Trophoblast cell (in vitro differentiated cells and primary cell): ENCODE data around the gene EPB41L4B.

ENCODE experiments used
- DNase-seq, 2 donors: peaks; one replicate each; pipeline ENCODE4 v3.0.0-alpha.2; 2016
- H2AFZ ChIP-seq: 2 replicates; pipeline ENCODE4 v1.6.1; 2013; ENCODE audit warnings: low read length, moderate library complexity, mild to moderate bottlenecking; ENCODE audit not compliant: insufficient read depth, poor library complexity
- H2AK5ac ChIP-seq: 2 replicates; pipeline ENCODE4 v1.6.1; 2013; ENCODE audit warnings: mild to moderate bottlenecking, low read length
- H2BK120ac ChIP-seq: 2 replicates; pipeline ENCODE4 v1.6.1; 2013; ENCODE audit warnings: low read length, mild to moderate bottlenecking, moderate library complexity; ENCODE audit not compliant: insufficient read depth, poor library complexity
- H2BK12ac ChIP-seq: 2 replicates; pipeline ENCODE4 v1.6.1; 2013; ENCODE audit warnings: mild to moderate bottlenecking, low read length, moderate library complexity
- H2BK5ac ChIP-seq: 2 replicates; pipeline ENCODE4 v1.6.1; 2013; ENCODE audit warnings: low read length, low read depth, moderate library complexity, mild to moderate bottlenecking; ENCODE audit not compliant: poor library complexity
- H3K14ac ChIP-seq: 2 replicates; pipeline ENCODE4 v1.6.1; 2013; ENCODE audit warnings: mild to moderate bottlenecking, low read length
- H3K18ac ChIP-seq: 2 replicates; pipeline ENCODE4 v1.6.1; 2013; ENCODE audit warnings: mild to moderate bottlenecking, low read length
- H3K23ac ChIP-seq: 2 replicates; pipeline ENCODE4 v1.6.1; 2013; ENCODE audit warnings: low read length
- H3K27ac ChIP-seq: 2 replicates; pipeline ENCODE4 v1.5.1; 2013; ENCODE audit warnings: low read depth, mild to moderate bottlenecking, inconsistent platforms, low read length, moderate library complexity
- H3K27me3 ChIP-seq: 2 replicates; pipeline ENCODE4 v1.6.1; 2013; ENCODE audit warnings: inconsistent platforms, mild to moderate bottlenecking, low read length, moderate library complexity; ENCODE audit not compliant: insufficient read depth
- H3K36me3 ChIP-seq, 2 experiments: 1 replicate in 1 of 2; 2 replicates in 1 of 2; pipeline ENCODE4 v1.6.1; 2013; ENCODE audit warnings: low read length in 2 of 2, mild to moderate bottlenecking in 2 of 2, moderate library complexity in 1 of 2; ENCODE audit not compliant: insufficient read depth in 2 of 2, control insufficient read depth in 1 of 2
- H3K4ac ChIP-seq: 2 replicates; pipeline ENCODE4 v1.6.1; 2013; ENCODE audit warnings: low read depth, mild to moderate bottlenecking, low read length, moderate library complexity
- H3K4me1 ChIP-seq, 2 experiments: 1 replicate in 1 of 2; 2 replicates in 1 of 2; pipeline ENCODE4 v1.6.1; 2013; ENCODE audit warnings: low read length in 2 of 2, mild to moderate bottlenecking in 2 of 2, moderate library complexity in 1 of 2; ENCODE audit not compliant: insufficient read depth in 2 of 2, control insufficient read depth in 1 of 2
- H3K4me2 ChIP-seq: 2 replicates; pipeline ENCODE4 v1.6.1; 2013; ENCODE audit warnings: inconsistent platforms, mild to moderate bottlenecking, low read length, moderate library complexity
- H3K4me3 ChIP-seq: 2 replicates; pipeline ENCODE4 v1.5.1; 2013; ENCODE audit warnings: mild to moderate bottlenecking, low read depth, low read length, inconsistent platforms
- H3K79me1 ChIP-seq: one replicate; pipeline ENCODE4 v1.6.1; 2013; ENCODE audit warnings: low read length
- H3K79me2 ChIP-seq: 2 replicates; pipeline ENCODE4 v1.6.1; 2013; ENCODE audit warnings: low read length, mild to moderate bottlenecking; ENCODE audit not compliant: control insufficient read depth, insufficient read depth, poor library complexity
- H3K9ac ChIP-seq: 2 replicates; pipeline ENCODE4 v1.6.1; 2013; ENCODE audit warnings: mild to moderate bottlenecking, low read length
- H3K9me3 ChIP-seq: 2 replicates; pipeline ENCODE4 v1.6.1; 2013; ENCODE audit warnings: low read depth, mild to moderate bottlenecking, control low read depth, inconsistent platforms, low read length; ENCODE audit not compliant: insufficient read depth
- H4K12ac ChIP-seq: 2 replicates; pipeline ENCODE4 v1.6.1; 2013; ENCODE audit warnings: low read depth, mild to moderate bottlenecking, low read length, moderate library complexity
- H4K8ac ChIP-seq: 2 replicates; pipeline ENCODE4 v1.6.1; 2013; ENCODE audit warnings: low read depth, mild to moderate bottlenecking, low read length, moderate library complexity
- H4K91ac ChIP-seq: one replicate; pipeline ENCODE4 v1.6.1; 2013; ENCODE audit warnings: low read depth, mild to moderate bottlenecking, low read length, moderate library complexity
- WGBS: extraction: QIAGEN DNeasy Blood & Tissue Kit; methylation state at CpG from one replicate; pipeline ENCODE4 v1.1.7; 2013; ENCODE audit warnings: missing lambda C conversion rate; ENCODE audit not compliant: insufficient read length, insufficient coverage; ENCODE audit errors: extremely low coverage; 5-methylcytosine and 5-hydroxymethylcytosine counted together

EPB41L4B gene

GRCh38 chr9:109161471-109161870, 159.4 kb downstream of the EPB41L4B start:
- Histone ChIP-seq H2BK5ac (no peak overlapping the region), H3K23ac (no peak overlapping the region), H3K4me3 (no peak overlapping the region), H3K36me3 (no peaks in the 10 kb centered on the region), H3K27me3 (peaks cover 12% of the 10 kb centered on the region), H3K27ac (no peak overlapping the region), H3K18ac (no peak overlapping the region), H3K4ac (no peak overlapping the region), H3K14ac (no peak overlapping the region), H3K9ac (no peak overlapping the region), H3K9me3 (no peaks in the 10 kb centered on the region), H2BK120ac (no peak overlapping the region), H3K79me1 (no peaks in the 10 kb centered on the region), H3K4me1 (no peaks in the 10 kb centered on the region), H4K8ac (no peak overlapping the region), H2AFZ (no peak overlapping the region), H4K12ac (no peak overlapping the region), H2AK5ac (no peak overlapping the region), H4K91ac (no peak overlapping the region), H3K79me2 (no peaks in the 10 kb centered on the region), H3K4me2 (no peak overlapping the region), H2BK12ac (no peak overlapping the region)
- WGBS: no CpG with 5 or more reads among the region's 3 CpGs
- DNase-seq: no peak

- Histone ChIP-seq H3K4ac (no peak overlapping the region), H2BK120ac (no peak overlapping the region), H2AFZ (no peak overlapping the region), H3K4me1 (no peaks in the 10 kb centered on the region), H3K79me2 (no peaks in the 10 kb centered on the region), H3K36me3 (no peaks in the 10 kb centered on the region), H4K8ac (no peak overlapping the region), H3K27me3 (peaks cover 4% of the 10 kb centered on the region), H3K27ac (no peak overlapping the region), H3K4me2 (no peak overlapping the region), H2BK5ac (no peak overlapping the region), H4K91ac (no peak overlapping the region), H3K9ac (no peak overlapping the region), H3K9me3 (no peaks in the 10 kb centered on the region), H2BK12ac (no peak overlapping the region), H2AK5ac (no peak overlapping the region), H4K12ac (no peak overlapping the region), H3K14ac (no peak overlapping the region), H3K18ac (no peak overlapping the region), H3K23ac (no peak overlapping the region), H3K4me3 (no peak overlapping the region), H3K79me1 (no peaks in the 10 kb centered on the region)
- DNase-seq: no peak
- no CpG with 5 or more reads among the region's 4 CpGs for WGBS
Observed at GRCh38 chr9:109159583-109159982, 161.3 kb downstream of the EPB41L4B start.

DNA sequence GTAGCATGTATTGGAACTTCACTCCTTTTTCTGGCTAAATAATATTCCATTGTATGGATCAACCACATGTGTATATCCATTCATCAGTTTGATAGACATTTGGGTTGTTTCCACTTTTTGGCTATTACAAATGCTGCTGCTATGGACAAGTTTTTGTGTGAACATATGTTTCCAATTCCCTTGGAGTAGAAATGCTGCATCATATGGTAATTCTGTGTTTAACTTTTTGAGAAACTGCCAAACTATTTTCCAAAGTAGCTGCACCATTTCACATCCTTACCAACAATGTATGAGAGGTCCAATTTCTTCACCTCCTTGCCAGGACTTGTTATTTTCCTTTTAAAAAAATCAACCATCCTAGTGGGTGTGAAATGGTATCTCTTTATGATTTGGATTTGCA, 162.2 kb downstream of the EPB41L4B start:
- H3K9me3 ChIP-seq: peaks cover 3% of the 10 kb centered on the region
- no peak overlapping the region for H3K4me2 ChIP-seq
- no peak overlapping the region for H4K91ac ChIP-seq
- H3K9ac ChIP-seq: no peak overlapping the region
- H3K4ac ChIP-seq: no peak overlapping the region
- no peak overlapping the region for H3K27ac ChIP-seq
- no peak overlapping the region for H3K4me3 ChIP-seq
- H2BK5ac ChIP-seq: no peak overlapping the region
- H3K18ac ChIP-seq: no peak overlapping the region
- DNase-seq: no peak
- no peak overlapping the region for H2AFZ ChIP-seq
- H4K8ac ChIP-seq: no peak overlapping the region
- H2AK5ac ChIP-seq: no peak overlapping the region
- no peak overlapping the region for H2BK120ac ChIP-seq
- no peaks in the 10 kb centered on the region for H3K79me1 ChIP-seq
- H3K14ac ChIP-seq: no peak overlapping the region
- no peaks in the 10 kb centered on the region for H3K79me2 ChIP-seq
- H4K12ac ChIP-seq: no peak overlapping the region
- H3K27me3 ChIP-seq: peaks cover under 1% of the 10 kb centered on the region
- no peaks in the 10 kb centered on the region for H3K36me3 ChIP-seq
- no peak overlapping the region for H3K23ac ChIP-seq
- no peaks in the 10 kb centered on the region for H3K4me1 ChIP-seq
- no peak overlapping the region for H2BK12ac ChIP-seq

DNA sequence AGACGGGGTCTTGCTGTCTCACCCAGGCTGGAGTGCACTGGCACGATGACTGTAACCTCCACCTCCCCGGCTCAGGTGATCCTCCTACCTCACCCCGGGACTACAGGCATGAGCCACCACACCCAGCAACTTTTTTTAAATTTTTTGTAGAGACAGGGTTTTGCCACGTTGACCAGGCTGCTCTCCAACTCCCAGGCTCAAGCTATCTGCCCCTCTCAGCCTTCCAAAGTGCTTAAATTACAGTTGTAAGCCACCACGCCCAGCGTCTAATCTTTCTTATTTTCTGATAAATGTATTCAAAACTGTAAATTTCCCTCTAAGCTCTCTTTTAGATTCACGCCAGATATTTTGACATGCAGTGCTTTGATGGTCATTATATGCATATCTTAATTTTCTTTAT, 164.2 kb downstream of the EPB41L4B start:
- WGBS: no CpG with 5 or more reads among the region's 8 CpGs
- Histone ChIP-seq H3K79me1 (no peaks in the 10 kb centered on the region), H4K8ac (no peak overlapping the region), H2AK5ac (no peak overlapping the region), H2BK120ac (no peak overlapping the region), H3K4me2 (no peak overlapping the region), H2BK12ac (no peak overlapping the region), H3K23ac (no peak overlapping the region), H2AFZ (no peak overlapping the region), H3K4me1 (no peaks in the 10 kb centered on the region), H3K79me2 (no peaks in the 10 kb centered on the region), H3K9me3 (peaks cover 4% of the 10 kb centered on the region), H3K4me3 (no peak overlapping the region), H3K9ac (no peak overlapping the region), H3K18ac (no peak overlapping the region), H3K4ac (no peak overlapping the region), H2BK5ac (no peak overlapping the region), H3K36me3 (no peaks in the 10 kb centered on the region), H4K12ac (no peak overlapping the region), H3K27ac (no peak overlapping the region), H3K27me3 (no peaks in the 10 kb centered on the region), H4K91ac (no peak overlapping the region), H3K14ac (no peak overlapping the region)
- no peak for DNase-seq
